ENCODE measurements around the gene TAF1L.
A peak's percentile ranks its signal among the peaks of the same experiment; 100 is the strongest.

The TAF1L gene

DNA sequence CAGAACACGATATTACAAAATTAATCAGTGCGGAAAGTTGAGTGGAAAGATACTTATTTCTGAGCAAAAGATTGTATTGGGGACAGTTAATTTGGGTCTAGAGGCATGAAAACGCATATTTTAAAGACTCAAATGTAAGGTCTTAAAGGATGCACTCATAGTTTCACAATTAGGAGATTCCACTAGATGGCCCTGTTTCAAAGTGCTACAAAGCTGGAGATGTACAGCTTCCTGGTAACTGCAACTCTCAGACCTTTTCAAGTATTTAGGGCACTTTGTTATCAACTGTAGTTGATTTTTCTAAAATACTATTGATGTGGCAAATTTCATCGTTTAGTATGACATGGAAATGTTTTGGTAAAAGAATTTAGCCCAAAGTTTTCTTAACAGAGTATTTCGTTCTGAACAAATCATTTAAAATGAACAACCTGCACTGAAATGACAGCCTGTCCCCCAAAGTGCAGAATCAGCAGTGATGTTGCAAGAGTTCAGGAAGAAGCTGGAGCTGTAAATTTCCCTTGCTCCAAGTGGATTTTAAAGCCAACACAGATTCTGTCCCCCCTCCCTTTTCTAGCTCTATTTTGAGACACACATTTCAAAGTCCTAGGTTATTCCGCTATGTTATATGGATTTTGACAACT lies 46.3 kb downstream of the TAF1L start:
- no peak for DNase-seq (ENCODE audit: low spot score)
- H3K4me3 ChIP-seq: no peak overlapping the region
- no peak overlapping the region for H3K27ac ChIP-seq
- TF ChIP-seq, protein P1, sequence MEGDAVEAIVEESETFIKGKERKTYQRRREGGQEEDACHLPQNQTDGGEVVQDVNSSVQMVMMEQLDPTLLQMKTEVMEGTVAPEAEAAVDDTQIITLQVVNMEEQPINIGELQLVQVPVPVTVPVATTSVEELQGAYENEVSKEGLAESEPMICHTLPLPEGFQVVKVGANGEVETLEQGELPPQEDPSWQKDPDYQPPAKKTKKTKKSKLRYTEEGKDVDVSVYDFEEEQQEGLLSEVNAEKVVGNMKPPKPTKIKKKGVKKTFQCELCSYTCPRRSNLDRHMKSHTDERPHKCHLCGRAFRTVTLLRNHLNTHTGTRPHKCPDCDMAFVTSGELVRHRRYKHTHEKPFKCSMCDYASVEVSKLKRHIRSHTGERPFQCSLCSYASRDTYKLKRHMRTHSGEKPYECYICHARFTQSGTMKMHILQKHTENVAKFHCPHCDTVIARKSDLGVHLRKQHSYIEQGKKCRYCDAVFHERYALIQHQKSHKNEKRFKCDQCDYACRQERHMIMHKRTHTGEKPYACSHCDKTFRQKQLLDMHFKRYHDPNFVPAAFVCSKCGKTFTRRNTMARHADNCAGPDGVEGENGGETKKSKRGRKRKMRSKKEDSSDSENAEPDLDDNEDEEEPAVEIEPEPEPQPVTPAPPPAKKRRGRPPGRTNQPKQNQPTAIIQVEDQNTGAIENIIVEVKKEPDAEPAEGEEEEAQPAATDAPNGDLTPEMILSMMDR (IDR thresholded peaks at IDR 0.05): no peak

DNA sequence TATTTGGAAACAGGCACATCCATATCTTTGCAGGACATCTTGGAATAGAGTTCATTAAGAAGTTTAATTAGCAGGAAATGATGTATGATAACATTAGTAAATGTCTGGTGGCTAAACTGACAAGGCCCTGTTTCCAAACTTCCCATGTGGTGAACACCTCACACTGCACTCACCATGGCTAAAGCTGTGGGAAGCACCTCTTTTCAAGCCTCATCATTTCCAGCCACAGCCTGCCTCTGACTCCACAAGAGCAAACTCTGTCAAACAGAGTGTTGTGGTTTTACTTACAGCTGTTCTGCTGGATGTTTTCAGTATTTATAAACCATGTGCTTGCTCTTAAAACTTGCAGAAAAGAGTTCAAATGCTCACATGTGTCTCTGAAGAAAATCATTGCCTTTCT lies 47.6 kb downstream of the TAF1L start:
- no peak for DNase-seq (ENCODE audit: low spot score)
- Histone ChIP-seq H3K4me3 (no peak overlapping the region), H3K27ac (no peak overlapping the region)
- TF ChIP-seq, protein P1 (IDR thresholded peaks at IDR 0.05): no peak

- H3K4me3 ChIP-seq: no peak overlapping the region
- DNase-seq (ENCODE audit: low spot score): no peak
- no peak overlapping the region for H3K27ac ChIP-seq
- TF ChIP-seq, protein P1 (IDR thresholded peaks at IDR 0.05): no peak
Measured at GRCh38 chr9:32584784-32585183, 50.7 kb downstream of the TAF1L start.

DNA sequence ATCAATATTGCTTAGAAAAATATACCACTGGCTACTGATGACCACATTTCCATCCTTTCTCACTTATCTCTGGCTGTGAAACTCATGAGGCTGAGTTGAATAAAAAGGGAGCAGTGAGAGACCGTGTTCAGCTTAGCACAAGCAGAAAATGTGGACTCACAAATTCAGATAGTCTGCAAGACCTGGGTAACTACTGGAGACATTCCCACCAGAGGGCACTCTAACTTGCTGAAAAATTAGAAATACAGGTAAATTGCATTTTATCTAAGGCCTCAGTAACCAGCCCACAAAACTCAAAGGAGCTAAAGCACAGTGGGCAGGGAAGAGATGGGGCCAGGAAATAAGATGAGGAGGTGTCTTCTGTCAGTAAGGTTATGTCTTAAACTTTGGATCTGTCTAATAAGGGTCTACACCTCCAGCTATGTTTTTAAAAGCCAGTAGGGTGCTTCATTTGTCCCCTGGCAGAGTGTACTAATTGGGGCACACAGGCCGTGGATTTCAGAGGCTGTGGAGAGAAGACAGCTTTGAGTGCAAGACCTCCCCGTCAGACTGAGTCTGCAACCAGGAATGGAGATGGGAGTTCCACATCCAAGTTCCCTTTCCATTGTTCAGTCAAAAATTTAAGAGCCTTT lies 53.8 kb downstream of the TAF1L start:
- TF ChIP-seq, protein P1 (IDR thresholded peaks at IDR 0.05): peak; percentile 32
- no peak overlapping the region for H3K27ac ChIP-seq
- no peak overlapping the region for H3K4me3 ChIP-seq
- no peak for DNase-seq (ENCODE audit: low spot score)

- Histone ChIP-seq H3K4me3 (no peak overlapping the region), H3K27ac (no peak overlapping the region)
- DNase-seq (ENCODE audit: low spot score): no peak
- TF ChIP-seq, protein P1 (IDR thresholded peaks at IDR 0.05): no peak
Measured at GRCh38 chr9:32580631-32581300, 54.7 kb downstream of the TAF1L start.

DNA sequence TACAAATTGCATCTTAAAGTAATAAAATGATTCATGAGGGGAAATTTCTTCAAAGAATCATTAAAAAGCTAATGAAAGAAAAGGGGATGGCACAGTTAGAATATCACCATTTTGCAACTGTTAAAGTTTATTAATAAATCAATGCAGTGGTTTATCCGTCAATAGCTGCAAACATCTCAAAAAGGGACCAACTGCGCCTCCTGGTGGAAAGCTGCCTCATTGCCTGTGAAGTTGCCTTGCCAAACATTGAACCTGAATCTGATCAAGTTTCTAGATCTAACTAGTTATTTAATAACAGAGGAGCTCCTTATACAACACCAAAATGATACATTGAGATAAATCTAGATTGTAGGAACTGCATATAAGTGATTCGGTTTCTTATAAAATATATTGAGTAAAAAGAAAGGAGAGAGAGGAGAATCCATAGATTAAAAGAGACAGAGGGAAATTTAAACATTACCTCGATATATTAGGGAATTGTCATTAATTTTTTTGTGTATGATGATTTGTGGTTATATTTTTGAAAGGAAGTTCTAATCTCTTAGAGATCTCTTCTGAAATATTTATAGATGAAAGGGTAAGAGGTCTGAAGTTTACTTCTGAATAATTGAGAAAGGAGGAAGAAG lies 55.6 kb downstream of the TAF1L start:
- H3K27ac ChIP-seq: no peak overlapping the region
- TF ChIP-seq, protein P1 (IDR thresholded peaks at IDR 0.05): peak; percentile 66
- no peak overlapping the region for H3K4me3 ChIP-seq
- DNase-seq (ENCODE audit: low spot score): no peak
